ENCODE measurements around the gene PSMB5. TPM values are rescaled to one million over a fixed set of nuclear protein-coding genes. Genes with fewer than 3 reads are reported as not detected.

Gene PSMB5
- polyA plus RNA-seq, 1 donor from 2014 or later: 147 TPM

GRCh38 chr14:23056956-23057756 lies 22.5 kb upstream of the PSMB5 start, which contains the start of gene CDH24:
TSS of gene CDH24 (minus strand) at chr14:23057520. CDS start at chr14:23055733, 1,787 bp downstream.
- peak within 1 kb of the TSS; percentile 80 for H3K9ac ChIP-seq (ENCODE audit: low read length)
- H3K4me3 ChIP-seq (ENCODE audit: low read length): peak within 1 kb of the TSS; percentile 84
- peaks cover 6% of the 10 kb centered on the region for H3K79me2 ChIP-seq (replicated peaks; ENCODE audit: insufficient read depth, low read length)

GRCh38 chr14:23056145-23056955 lies 21.6 kb upstream of the PSMB5 start:
- TF ChIP-seq EP300 (conservative IDR thresholded peaks at IDR 0.05; ENCODE audit: poor library complexity, severe bottlenecking) (no peak), RAD21 (conservative IDR thresholded peaks at IDR 0.05) (peak; percentile 22), SMC3 (conservative IDR thresholded peaks at IDR 0.05; ENCODE audit: poor library complexity) (peak; percentile 59), POLR2AphosphoS5 (IDR thresholded peaks at IDR 0.05) (peak; percentile 30), REST (IDR thresholded peaks at IDR 0.05; ENCODE audit: borderline replicate concordance) (no peak), CTCF (IDR thresholded peaks at IDR 0.05; ENCODE audit: poor library complexity, severe bottlenecking) (peak; percentile 70)
- H3K9me2 ChIP-seq (ENCODE audit: insufficient read depth, low read length): no peaks in the 10 kb centered on the region
- no peaks in the 10 kb centered on the region for H3F3A ChIP-seq (ENCODE audit: insufficient read depth, low read length, poor library complexity, severe bottlenecking)
- H3K79me2 ChIP-seq (replicated peaks; ENCODE audit: insufficient read depth, low read length): peaks cover 6% of the 10 kb centered on the region
- no peaks in the 10 kb centered on the region for H3K9me3 ChIP-seq (ENCODE audit: low read length)
- peak overlapping the region; percentile 84 for H3K4me3 ChIP-seq (ENCODE audit: low read length)
- H3K27me3 ChIP-seq (ENCODE audit: insufficient read depth, low read depth, low read length): no peaks in the 10 kb centered on the region
- peak overlapping the region; percentile 89 for H3K4me2 ChIP-seq (ENCODE audit: low read length)
- peak overlapping the region; percentile 61 for H3K27ac ChIP-seq (ENCODE audit: low read length)
- H2AFZ ChIP-seq (ENCODE audit: low read depth, low read length): peak overlapping the region; percentile 37
- no peaks in the 10 kb centered on the region for H4K20me1 ChIP-seq (ENCODE audit: insufficient read depth)
- H3K36me3 ChIP-seq (ENCODE audit: insufficient read depth, low read length): no peaks in the 10 kb centered on the region
- peak overlapping the region; percentile 80 for H3K9ac ChIP-seq (ENCODE audit: low read length)

More at GRCh38 chr14:23056956-23057756, 22.5 kb upstream of the PSMB5 start, which contains the start of gene CDH24:
- H3K9me3 ChIP-seq (ENCODE audit: low read length): no peaks in the 10 kb centered on the region
- H3K36me3 ChIP-seq (ENCODE audit: insufficient read depth, low read length): peaks cover under 1% of the 10 kb centered on the region
- H3F3A ChIP-seq (ENCODE audit: insufficient read depth, low read length, poor library complexity, severe bottlenecking): no peaks in the 10 kb centered on the region
- no peaks in the 10 kb centered on the region for H3K27me3 ChIP-seq (ENCODE audit: insufficient read depth, low read depth, low read length)
- H3K4me2 ChIP-seq (ENCODE audit: low read length): peak within 1 kb of the TSS; percentile 89
- TF ChIP-seq TAF1 (IDR thresholded peaks at IDR 0.05; ENCODE audit: low read depth): peak; percentile 51
- TF ChIP-seq MXI1 (conservative IDR thresholded peaks at IDR 0.05; ENCODE audit: poor library complexity, severe bottlenecking): peak; percentile 26
- no peak for TF ChIP-seq SMC3 (conservative IDR thresholded peaks at IDR 0.05; ENCODE audit: poor library complexity)
- no peak for TF ChIP-seq EZH2 (IDR thresholded peaks at IDR 0.05; ENCODE audit: borderline replicate concordance, insufficient read depth, low read length, poor library complexity, severe bottlenecking)
- H3K9me2 ChIP-seq (ENCODE audit: insufficient read depth, low read length): no peaks in the 10 kb centered on the region
- peak within 1 kb of the TSS; percentile 61 for H3K27ac ChIP-seq (ENCODE audit: low read length)
- peak within 1 kb of the TSS; percentile 37 for H2AFZ ChIP-seq (ENCODE audit: low read depth, low read length)
- no peaks in the 10 kb centered on the region for H4K20me1 ChIP-seq (ENCODE audit: insufficient read depth)
